ENCODE results near the gene RNF40. TPM values are rescaled to one million over a fixed set of nuclear protein-coding genes. Genes with fewer than 3 reads are reported as not detected.

RNF40 gene
- total RNA-seq, 1 experiment from 2014 or later, result 114 TPM

DNA sequence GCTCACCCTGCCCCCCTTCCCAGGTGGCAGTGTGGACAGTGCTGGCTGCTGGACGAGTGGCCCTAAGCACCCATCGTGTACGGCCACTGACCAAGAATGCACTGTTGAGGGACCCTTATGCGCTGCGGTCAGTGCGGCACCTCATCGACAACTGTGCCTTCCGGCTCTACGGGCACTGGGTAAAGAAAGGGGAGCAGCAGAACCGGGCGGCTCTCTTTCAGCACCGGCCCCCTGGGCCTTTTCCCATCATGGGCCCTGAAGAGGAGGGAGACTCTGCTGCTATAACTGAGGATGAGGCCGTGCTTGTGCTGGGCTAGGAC is 5.4 kb upstream of the RNF40 start:
- peaks cover 17% of the 10 kb centered on the region for H3K4me1 ChIP-seq (ENCODE audit: control insufficient read depth, insufficient read depth, low read length)
- no peaks in the 10 kb centered on the region for H3K9me3 ChIP-seq (ENCODE audit: control insufficient read depth, insufficient read depth, low read depth, low read length)
- no peak for DNase-seq (ENCODE audit: low read depth, low spot score)
- CTCF ChIA-PET, result no interaction called here
- no peak for TF ChIP-seq POLR2AphosphoS5 (IDR thresholded peaks at IDR 0.05; ENCODE audit: low read depth, low read length)
- TF ChIP-seq, protein P1, sequence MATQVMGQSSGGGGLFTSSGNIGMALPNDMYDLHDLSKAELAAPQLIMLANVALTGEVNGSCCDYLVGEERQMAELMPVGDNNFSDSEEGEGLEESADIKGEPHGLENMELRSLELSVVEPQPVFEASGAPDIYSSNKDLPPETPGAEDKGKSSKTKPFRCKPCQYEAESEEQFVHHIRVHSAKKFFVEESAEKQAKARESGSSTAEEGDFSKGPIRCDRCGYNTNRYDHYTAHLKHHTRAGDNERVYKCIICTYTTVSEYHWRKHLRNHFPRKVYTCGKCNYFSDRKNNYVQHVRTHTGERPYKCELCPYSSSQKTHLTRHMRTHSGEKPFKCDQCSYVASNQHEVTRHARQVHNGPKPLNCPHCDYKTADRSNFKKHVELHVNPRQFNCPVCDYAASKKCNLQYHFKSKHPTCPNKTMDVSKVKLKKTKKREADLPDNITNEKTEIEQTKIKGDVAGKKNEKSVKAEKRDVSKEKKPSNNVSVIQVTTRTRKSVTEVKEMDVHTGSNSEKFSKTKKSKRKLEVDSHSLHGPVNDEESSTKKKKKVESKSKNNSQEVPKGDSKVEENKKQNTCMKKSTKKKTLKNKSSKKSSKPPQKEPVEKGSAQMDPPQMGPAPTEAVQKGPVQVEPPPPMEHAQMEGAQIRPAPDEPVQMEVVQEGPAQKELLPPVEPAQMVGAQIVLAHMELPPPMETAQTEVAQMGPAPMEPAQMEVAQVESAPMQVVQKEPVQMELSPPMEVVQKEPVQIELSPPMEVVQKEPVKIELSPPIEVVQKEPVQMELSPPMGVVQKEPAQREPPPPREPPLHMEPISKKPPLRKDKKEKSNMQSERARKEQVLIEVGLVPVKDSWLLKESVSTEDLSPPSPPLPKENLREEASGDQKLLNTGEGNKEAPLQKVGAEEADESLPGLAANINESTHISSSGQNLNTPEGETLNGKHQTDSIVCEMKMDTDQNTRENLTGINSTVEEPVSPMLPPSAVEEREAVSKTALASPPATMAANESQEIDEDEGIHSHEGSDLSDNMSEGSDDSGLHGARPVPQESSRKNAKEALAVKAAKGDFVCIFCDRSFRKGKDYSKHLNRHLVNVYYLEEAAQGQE (IDR thresholded peaks at IDR 0.05; ENCODE audit: insufficient read depth in 1 of 2, low read depth in 2 of 2, low read length in 1 of 2), result no peak
- TF ChIP-seq, protein P2, sequence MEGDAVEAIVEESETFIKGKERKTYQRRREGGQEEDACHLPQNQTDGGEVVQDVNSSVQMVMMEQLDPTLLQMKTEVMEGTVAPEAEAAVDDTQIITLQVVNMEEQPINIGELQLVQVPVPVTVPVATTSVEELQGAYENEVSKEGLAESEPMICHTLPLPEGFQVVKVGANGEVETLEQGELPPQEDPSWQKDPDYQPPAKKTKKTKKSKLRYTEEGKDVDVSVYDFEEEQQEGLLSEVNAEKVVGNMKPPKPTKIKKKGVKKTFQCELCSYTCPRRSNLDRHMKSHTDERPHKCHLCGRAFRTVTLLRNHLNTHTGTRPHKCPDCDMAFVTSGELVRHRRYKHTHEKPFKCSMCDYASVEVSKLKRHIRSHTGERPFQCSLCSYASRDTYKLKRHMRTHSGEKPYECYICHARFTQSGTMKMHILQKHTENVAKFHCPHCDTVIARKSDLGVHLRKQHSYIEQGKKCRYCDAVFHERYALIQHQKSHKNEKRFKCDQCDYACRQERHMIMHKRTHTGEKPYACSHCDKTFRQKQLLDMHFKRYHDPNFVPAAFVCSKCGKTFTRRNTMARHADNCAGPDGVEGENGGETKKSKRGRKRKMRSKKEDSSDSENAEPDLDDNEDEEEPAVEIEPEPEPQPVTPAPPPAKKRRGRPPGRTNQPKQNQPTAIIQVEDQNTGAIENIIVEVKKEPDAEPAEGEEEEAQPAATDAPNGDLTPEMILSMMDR (IDR thresholded peaks at IDR 0.05), result no peak
- TF ChIP-seq TCF7L2 (IDR thresholded peaks at IDR 0.05; ENCODE audit: low read depth, low read length), result no peak
- TF ChIP-seq SIN3A (IDR thresholded peaks at IDR 0.05; ENCODE audit: borderline replicate concordance, insufficient read depth, low read depth, low read length), result no peak
- POLR2A ChIA-PET, result no interaction called here
- H3K27ac ChIP-seq (ENCODE audit: low read length), result no peak overlapping the region
- in situ Hi-C loops (cut with HindIII; ENCODE audit: low pct_unique_long_range_greater_than_20kb, low sequenced_read_pairs) (no loop called here), intact Hi-C loops (cut with micrococcal nuclease; ENCODE audit: unreplicated experiment) (no loop called here)
- no peak for ATAC-seq
- no peak overlapping the region for H3K4me3 ChIP-seq (ENCODE audit: low read depth in 2 of 2, low read length in 2 of 2)
- H3K27me3 ChIP-seq (ENCODE audit: control insufficient read depth, insufficient read depth, low read length), result no peaks in the 10 kb centered on the region
- no TSS peak for BruUV-seq (replicated peaks)
- peaks cover 3% of the 10 kb centered on the region for H3K36me3 ChIP-seq (ENCODE audit: control insufficient read depth, insufficient read depth, low read length)

DNA sequence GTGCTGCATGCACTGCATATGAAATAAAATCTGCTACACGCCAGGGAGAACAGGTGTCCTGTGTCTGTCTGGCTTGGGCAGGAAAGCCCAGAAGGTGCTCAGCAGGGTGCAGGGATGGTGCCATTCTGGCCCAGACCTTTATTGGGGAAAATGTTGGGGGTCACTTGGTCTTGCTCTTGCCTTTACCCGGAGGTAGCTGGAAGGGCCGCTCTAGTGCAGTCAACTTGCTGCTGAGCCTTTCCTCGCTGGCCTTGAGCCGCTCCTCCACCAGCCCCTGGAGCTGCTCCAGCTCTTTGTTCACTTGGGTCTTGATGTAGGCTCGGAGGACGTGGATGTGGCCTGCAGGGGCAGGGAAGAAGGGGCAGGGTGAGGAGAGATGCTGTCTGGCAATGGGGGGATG is 4.8 kb upstream of the RNF40 start:
- no peaks in the 10 kb centered on the region for H3K27me3 ChIP-seq (ENCODE audit: control insufficient read depth, insufficient read depth, low read length)
- no peak overlapping the region for H3K27ac ChIP-seq (ENCODE audit: low read length)
- H3K36me3 ChIP-seq (ENCODE audit: control insufficient read depth, insufficient read depth, low read length), result peaks cover 4% of the 10 kb centered on the region
- in situ Hi-C loops (cut with HindIII; ENCODE audit: low pct_unique_long_range_greater_than_20kb, low sequenced_read_pairs), result no loop called here
- BruUV-seq (replicated peaks), result no TSS peak
- no peak for ATAC-seq
- H3K9me3 ChIP-seq (ENCODE audit: control insufficient read depth, insufficient read depth, low read depth, low read length), result no peaks in the 10 kb centered on the region
- TF ChIP-seq POLR2AphosphoS5 (IDR thresholded peaks at IDR 0.05; ENCODE audit: low read depth, low read length) (0 out of 2 replicates have a peak, but pooled peaks have one; percentile 40), SIN3A (IDR thresholded peaks at IDR 0.05; ENCODE audit: borderline replicate concordance, insufficient read depth, low read depth, low read length) (no peak)
- H3K4me3 ChIP-seq (ENCODE audit: low read depth in 2 of 2, low read length in 2 of 2), result no peak overlapping the region
- CTCF ChIA-PET, result interaction anchor here (0.7 kb wide), 1 partner anchor 110 kb away, joined by 8 read pairs; no protein-coding TSS in a partner anchor
- H3K4me1 ChIP-seq (ENCODE audit: control insufficient read depth, insufficient read depth, low read length), result peaks cover 17% of the 10 kb centered on the region
- intact Hi-C loops (cut with micrococcal nuclease; ENCODE audit: unreplicated experiment), result no loop called here
- DNase-seq (ENCODE audit: low read depth, low spot score), result no peak
- POLR2A ChIA-PET, result no interaction called here

DNA sequence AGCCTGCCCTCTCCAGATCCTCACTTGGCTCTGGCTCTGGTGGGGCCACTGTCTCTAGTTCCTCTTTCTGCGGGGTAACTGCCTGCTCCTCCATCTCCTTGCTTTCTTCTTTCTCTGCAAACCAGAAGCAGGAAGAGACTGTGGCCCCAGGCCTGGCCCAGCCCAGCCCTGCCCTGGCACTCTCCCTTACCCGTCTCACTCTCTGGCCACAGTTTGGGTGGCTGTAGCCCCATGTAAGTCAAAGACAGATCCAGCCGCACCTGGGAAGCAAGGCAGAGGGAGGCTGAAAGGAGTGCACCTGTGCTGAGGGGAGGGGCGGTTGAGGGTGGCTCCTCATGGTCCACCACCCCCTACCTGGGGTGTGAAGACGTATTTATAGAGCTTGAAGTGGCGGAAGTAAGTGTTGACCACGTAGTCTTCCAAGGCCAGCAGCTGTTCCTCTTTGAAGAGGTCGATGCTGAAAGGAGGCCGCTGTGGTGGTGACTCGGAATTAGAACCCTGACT is 3.1 kb upstream of the RNF40 start:
- ChIA-PET POLR2A (interaction anchor here (0.5 to 0.8 kb wide), 4 partner anchors 11 to 195 kb away, joined by 3 to 6 read pairs (median 4); partner anchors contain the start of gene PHKG2), CTCF (no interaction called here)
- TF ChIP-seq SIN3A (IDR thresholded peaks at IDR 0.05; ENCODE audit: borderline replicate concordance, insufficient read depth, low read depth, low read length), result no peak
- TF ChIP-seq, protein P2 (IDR thresholded peaks at IDR 0.05), result no peak
- H3K4me3 ChIP-seq (ENCODE audit: low read depth in 2 of 2, low read length in 2 of 2), result no peak overlapping the region
- no peak for DNase-seq (ENCODE audit: low read depth, low spot score)
- ATAC-seq, result no peak
- intact Hi-C loops (cut with micrococcal nuclease; ENCODE audit: unreplicated experiment), result no loop called here
- no peak overlapping the region for H3K27ac ChIP-seq (ENCODE audit: low read length)
- H3K27me3 ChIP-seq (ENCODE audit: control insufficient read depth, insufficient read depth, low read length), result no peaks in the 10 kb centered on the region
- in situ Hi-C loops (cut with HindIII; ENCODE audit: low pct_unique_long_range_greater_than_20kb, low sequenced_read_pairs), result no loop called here
- peaks cover 25% of the 10 kb centered on the region for H3K4me1 ChIP-seq (ENCODE audit: control insufficient read depth, insufficient read depth, low read length)
- BruUV-seq (replicated peaks), result no TSS peak
- no peaks in the 10 kb centered on the region for H3K9me3 ChIP-seq (ENCODE audit: control insufficient read depth, insufficient read depth, low read depth, low read length)
- H3K36me3 ChIP-seq (ENCODE audit: control insufficient read depth, insufficient read depth, low read length), result peaks cover 11% of the 10 kb centered on the region
